ENCODE measurements around the gene TRIM39. TPM values are rescaled to one million over a fixed set of nuclear protein-coding genes. Genes with fewer than 3 reads are reported as not detected.
A peak's percentile ranks its signal among the peaks of the same experiment; 100 is the strongest.

Gene TRIM39
- total and polyA plus RNA-seq, 2 of the 13 experiments (the other 11 are each of a cell fraction or from before 2014, with no cell fraction given) = 7.7 to 14.6 TPM

- DNase-seq (ENCODE audit: low spot score) (peak; percentile 89), FAIRE-seq (peak; percentile 21), ATAC-seq (peak; percentile 91)
- Histone ChIP-seq H3K9ac (ENCODE audit: insufficient read depth, low read depth, low read length) (peak overlapping the region; percentile 89), H3K36me3 (replicated peaks in 1 of 2; ENCODE audit: control insufficient read depth in 1 of 2, insufficient read depth in 2 of 2, low read length in 2 of 2) (peaks cover 5 to 27% of the 10 kb centered on the region in 2 experiments), H3K4me2 (ENCODE audit: low read depth, low read length) (peak overlapping the region; percentile 100), H3K27ac (ENCODE audit: extremely low read length, insufficient read depth, low read length) (peak overlapping the region; percentile 92), H3K4me3 (replicated peaks in 1 of 3; ENCODE audit: insufficient read depth in 1 of 3, low read depth in 2 of 3, low read length in 3 of 3) (peak overlapping the region; percentile 74 to 93 (median 78)), H4K20me1 (ENCODE audit: insufficient read depth, low read length) (peaks cover 31% of the 10 kb centered on the region), H3K9me3 (ENCODE audit: low read length) (no peaks in the 10 kb centered on the region), H3K79me2 (ENCODE audit: insufficient read depth, low read length) (peaks cover 57% of the 10 kb centered on the region), H2AFZ (ENCODE audit: low read length) (peak overlapping the region; percentile 58), H3K27me3 (ENCODE audit: control insufficient read depth in 1 of 2, insufficient read depth in 2 of 2, low read length in 2 of 2) (no peaks in the 10 kb centered on the region; a peak in 1 of 5 replicates), H3K4me1 (ENCODE audit: insufficient read depth, low read length) (peaks cover 53% of the 10 kb centered on the region)
- ChIA-PET POLR2A (interaction anchor here (0.6 to 2.3 kb wide), 14 partner anchors 8 to 245 kb away, joined by 3 to 23 read pairs (median 4); partner anchors contain the start of genes ABCF1, RPP21 and TRIM26), CTCF (ENCODE audit: low intra/inter-chr PET ratio, low total read pairs) (no interaction called here)
- in situ Hi-C loops (cut with HindIII; ENCODE audit: extremely low pct_ligation_motif_present, low pct_unique_long_range_greater_than_20kb) = no loop called here
- no TSS peak for BruUV-seq (replicated peaks)
- under 1% methylated on average over 25 of the region's 29 CpGs for WGBS (ENCODE audit: low lambda C conversion rate)
- intact Hi-C loops (cut with micrococcal nuclease; ENCODE audit: unreplicated experiment) = loop anchor here (10.0 kb wide), 1 partner anchor 91 kb away; no protein-coding TSS in a partner anchor
- TF ChIP-seq ZNF496 (CRISPR knock-in tag; IDR thresholded peaks at IDR 0.05; ENCODE audit: insufficient replicate concordance) (no peak), HOXA3 (CRISPR knock-in tag; IDR thresholded peaks at IDR 0.05) (no peak; the same call in 1 of the 2 replicates), ZNF143 (CRISPR knock-in tag; IDR thresholded peaks at IDR 0.05) (peak; percentile 45; the same call in 1 of the 2 replicates), CREB3 (CRISPR knock-in tag; IDR thresholded peaks at IDR 0.05) (no peak; the same call in 1 of the 2 replicates), ZNF296 (CRISPR knock-in tag; conservative IDR thresholded peaks at IDR 0.05) (no peak), RFX3 (CRISPR knock-in tag; IDR thresholded peaks at IDR 0.05) (no peak), SALL2 (CRISPR knock-in tag; IDR thresholded peaks at IDR 0.05) (no peak; the same call in 1 of the 2 replicates), ZNF121 (CRISPR knock-in tag; IDR thresholded peaks at IDR 0.05) (no peak; the same call in 1 of the 2 replicates), ZNF180 (CRISPR knock-in tag; IDR thresholded peaks at IDR 0.05; ENCODE audit: borderline replicate concordance, low read depth) (no peak; the same call in 1 of the 2 replicates)
- TF ChIP-seq, protein P1, sequence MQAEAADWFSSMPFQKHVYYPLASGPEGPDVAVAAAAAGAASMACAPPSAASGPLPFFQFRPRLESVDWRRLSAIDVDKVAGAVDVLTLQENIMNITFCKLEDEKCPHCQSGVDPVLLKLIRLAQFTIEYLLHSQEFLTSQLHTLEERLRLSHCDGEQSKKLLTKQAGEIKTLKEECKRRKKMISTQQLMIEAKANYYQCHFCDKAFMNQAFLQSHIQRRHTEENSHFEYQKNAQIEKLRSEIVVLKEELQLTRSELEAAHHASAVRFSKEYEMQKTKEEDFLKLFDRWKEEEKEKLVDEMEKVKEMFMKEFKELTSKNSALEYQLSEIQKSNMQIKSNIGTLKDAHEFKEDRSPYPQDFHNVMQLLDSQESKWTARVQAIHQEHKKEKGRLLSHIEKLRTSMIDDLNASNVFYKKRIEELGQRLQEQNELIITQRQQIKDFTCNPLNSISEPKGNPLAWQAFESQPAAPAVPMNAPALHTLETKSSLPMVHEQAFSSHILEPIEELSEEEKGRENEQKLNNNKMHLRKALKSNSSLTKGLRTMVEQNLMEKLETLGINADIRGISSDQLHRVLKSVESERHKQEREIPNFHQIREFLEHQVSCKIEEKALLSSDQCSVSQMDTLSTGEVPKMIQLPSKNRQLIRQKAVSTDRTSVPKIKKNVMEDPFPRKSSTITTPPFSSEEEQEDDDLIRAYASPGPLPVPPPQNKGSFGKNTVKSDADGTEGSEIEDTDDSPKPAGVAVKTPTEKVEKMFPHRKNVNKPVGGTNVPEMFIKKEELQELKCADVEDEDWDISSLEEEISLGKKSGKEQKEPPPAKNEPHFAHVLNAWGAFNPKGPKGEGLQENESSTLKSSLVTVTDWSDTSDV (CRISPR knock-in tag; IDR thresholded peaks at IDR 0.05) = 0 out of 2 replicates have a peak, but pooled peaks have one; percentile 7
- TF ChIP-seq, protein P2, sequence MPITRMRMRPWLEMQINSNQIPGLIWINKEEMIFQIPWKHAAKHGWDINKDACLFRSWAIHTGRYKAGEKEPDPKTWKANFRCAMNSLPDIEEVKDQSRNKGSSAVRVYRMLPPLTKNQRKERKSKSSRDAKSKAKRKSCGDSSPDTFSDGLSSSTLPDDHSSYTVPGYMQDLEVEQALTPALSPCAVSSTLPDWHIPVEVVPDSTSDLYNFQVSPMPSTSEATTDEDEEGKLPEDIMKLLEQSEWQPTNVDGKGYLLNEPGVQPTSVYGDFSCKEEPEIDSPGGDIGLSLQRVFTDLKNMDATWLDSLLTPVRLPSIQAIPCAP (CRISPR knock-in tag; IDR thresholded peaks at IDR 0.05; ENCODE audit: low read depth) = no peak
- TF ChIP-seq, protein P3, sequence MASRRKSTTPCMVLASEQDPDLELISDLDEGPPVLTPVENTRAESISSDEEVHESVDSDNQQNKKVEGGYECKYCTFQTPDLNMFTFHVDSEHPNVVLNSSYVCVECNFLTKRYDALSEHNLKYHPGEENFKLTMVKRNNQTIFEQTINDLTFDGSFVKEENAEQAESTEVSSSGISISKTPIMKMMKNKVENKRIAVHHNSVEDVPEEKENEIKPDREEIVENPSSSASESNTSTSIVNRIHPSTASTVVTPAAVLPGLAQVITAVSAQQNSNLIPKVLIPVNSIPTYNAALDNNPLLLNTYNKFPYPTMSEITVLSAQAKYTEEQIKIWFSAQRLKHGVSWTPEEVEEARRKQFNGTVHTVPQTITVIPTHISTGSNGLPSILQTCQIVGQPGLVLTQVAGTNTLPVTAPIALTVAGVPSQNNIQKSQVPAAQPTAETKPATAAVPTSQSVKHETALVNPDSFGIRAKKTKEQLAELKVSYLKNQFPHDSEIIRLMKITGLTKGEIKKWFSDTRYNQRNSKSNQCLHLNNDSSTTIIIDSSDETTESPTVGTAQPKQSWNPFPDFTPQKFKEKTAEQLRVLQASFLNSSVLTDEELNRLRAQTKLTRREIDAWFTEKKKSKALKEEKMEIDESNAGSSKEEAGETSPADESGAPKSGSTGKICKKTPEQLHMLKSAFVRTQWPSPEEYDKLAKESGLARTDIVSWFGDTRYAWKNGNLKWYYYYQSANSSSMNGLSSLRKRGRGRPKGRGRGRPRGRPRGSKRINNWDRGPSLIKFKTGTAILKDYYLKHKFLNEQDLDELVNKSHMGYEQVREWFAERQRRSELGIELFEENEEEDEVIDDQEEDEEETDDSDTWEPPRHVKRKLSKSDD (CRISPR knock-in tag; IDR thresholded peaks at IDR 0.05; ENCODE audit: low read depth) = no peak
- TF ChIP-seq, protein P4, sequence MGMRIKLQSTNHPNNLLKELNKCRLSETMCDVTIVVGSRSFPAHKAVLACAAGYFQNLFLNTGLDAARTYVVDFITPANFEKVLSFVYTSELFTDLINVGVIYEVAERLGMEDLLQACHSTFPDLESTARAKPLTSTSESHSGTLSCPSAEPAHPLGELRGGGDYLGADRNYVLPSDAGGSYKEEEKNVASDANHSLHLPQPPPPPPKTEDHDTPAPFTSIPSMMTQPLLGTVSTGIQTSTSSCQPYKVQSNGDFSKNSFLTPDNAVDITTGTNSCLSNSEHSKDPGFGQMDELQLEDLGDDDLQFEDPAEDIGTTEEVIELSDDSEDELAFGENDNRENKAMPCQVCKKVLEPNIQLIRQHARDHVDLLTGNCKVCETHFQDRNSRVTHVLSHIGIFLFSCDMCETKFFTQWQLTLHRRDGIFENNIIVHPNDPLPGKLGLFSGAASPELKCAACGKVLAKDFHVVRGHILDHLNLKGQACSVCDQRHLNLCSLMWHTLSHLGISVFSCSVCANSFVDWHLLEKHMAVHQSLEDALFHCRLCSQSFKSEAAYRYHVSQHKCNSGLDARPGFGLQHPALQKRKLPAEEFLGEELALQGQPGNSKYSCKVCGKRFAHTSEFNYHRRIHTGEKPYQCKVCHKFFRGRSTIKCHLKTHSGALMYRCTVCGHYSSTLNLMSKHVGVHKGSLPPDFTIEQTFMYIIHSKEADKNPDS (CRISPR knock-in tag; IDR thresholded peaks at IDR 0.05) = no peak; the same call in 1 of the 2 replicates
Observed at GRCh38 chr6:30325873-30326525, 728 bp upstream of the TRIM39 start.
